Kidney capillary endothelial cell (primary cell): ENCODE measurements around the gene BBX.
"Not testable (repeated sequence)": the region's sequence is repeated elsewhere in the genome, so short reads cannot be mapped to it uniquely, and the experiment has no call there.

Experiments used
- DNase-seq: peaks from one replicate; pipeline ENCODE4 v3.0.0-alpha.2; 2018; ENCODE audit warnings: low spot score

Gene BBX

GRCh38 chr3:107687056-107687581 is 164.4 kb downstream of the BBX start:
- no peak for DNase-seq

- no peak for DNase-seq
Observed at GRCh38 chr3:107689355-107689754, 166.6 kb downstream of the BBX start.

GRCh38 chr3:107690522-107691138 is 167.9 kb downstream of the BBX start:
- DNase-seq, result peak; percentile 48

- not testable (repeated sequence) for DNase-seq
Observed at GRCh38 chr3:107691984-107692383, 169.2 kb downstream of the BBX start.

- DNase-seq, result not testable (repeated sequence)
Observed at GRCh38 chr3:107697348-107697747, 174.6 kb downstream of the BBX start.

GRCh38 chr3:107697855-107698254 is 175.1 kb downstream of the BBX start:
- not testable (repeated sequence) for DNase-seq

GRCh38 chr3:107699682-107700081 is 176.9 kb downstream of the BBX start:
- no peak for DNase-seq

- no peak for DNase-seq
Observed at GRCh38 chr3:107701299-107701698, 178.5 kb downstream of the BBX start.

GRCh38 chr3:107704477-107704876 is 181.7 kb downstream of the BBX start:
- DNase-seq, result no peak

GRCh38 chr3:107705046-107705445 is 182.3 kb downstream of the BBX start:
- no peak for DNase-seq

- DNase-seq, result peak; percentile 4
Observed at GRCh38 chr3:107710851-107711250, 188.1 kb downstream of the BBX start.

GRCh38 chr3:107716734-107717133 is 194.0 kb downstream of the BBX start:
- DNase-seq, result no peak

- DNase-seq, result no peak
Observed at GRCh38 chr3:107718547-107718946, 195.8 kb downstream of the BBX start.

- no peak for DNase-seq
Observed at GRCh38 chr3:107727102-107727501, 204.3 kb downstream of the BBX start.

GRCh38 chr3:107729686-107730085 is 206.9 kb downstream of the BBX start:
- DNase-seq, result no peak

- no peak for DNase-seq
Observed at GRCh38 chr3:107734317-107734716, 211.6 kb downstream of the BBX start.

- DNase-seq, result no peak
Observed at GRCh38 chr3:107737914-107738313, 215.2 kb downstream of the BBX start.

GRCh38 chr3:107738486-107739183 is 215.9 kb downstream of the BBX start:
- no peak for DNase-seq

- DNase-seq, result no peak
Observed at GRCh38 chr3:107739227-107739626, 216.5 kb downstream of the BBX start.

- DNase-seq, result peak; percentile 39
Observed at GRCh38 chr3:107740992-107741896, 218.5 kb downstream of the BBX start.

GRCh38 chr3:107745354-107745753 is 222.6 kb downstream of the BBX start:
- DNase-seq, result no peak

- no peak for DNase-seq
Observed at GRCh38 chr3:107752202-107752990, 229.6 kb downstream of the BBX start.
